HFFc6 (cell line): ENCODE measurements around the gene CCL22. TPM values are rescaled to one million over a fixed set of nuclear protein-coding genes. Genes with fewer than 3 reads are reported as not detected.

ENCODE experiments used
- DNase-seq: peaks from one replicate; pipeline ENCODE4 v3.0.0-alpha.2; 2018
- H3K27ac Mint-ChIP-seq: 2 replicates; pipeline ENCODE4 v1.8.0; 2020; ENCODE audit warnings: mild to moderate bottlenecking, mixed read lengths
- H3K27me3 Mint-ChIP-seq: 2 replicates; pipeline ENCODE4 v1.8.0; 2021; ENCODE audit warnings: mild to moderate bottlenecking, moderate library complexity, mixed read lengths; ENCODE audit not compliant: insufficient read depth
- H3K36me3 Mint-ChIP-seq: 2 replicates; pipeline ENCODE4 v1.8.0; 2021; ENCODE audit warnings: low read depth, mixed read lengths
- H3K4me1 Mint-ChIP-seq: 2 replicates; pipeline ENCODE4 v1.8.0; 2020; ENCODE audit warnings: low read depth, mixed read lengths
- H3K4me3 Mint-ChIP-seq: 2 replicates; pipeline ENCODE4 v1.8.0; 2020; ENCODE audit warnings: mild to moderate bottlenecking, moderate library complexity, mixed read lengths
- H3K9me3 Mint-ChIP-seq: 2 replicates; pipeline ENCODE4 v1.8.0; 2020; ENCODE audit warnings: mild to moderate bottlenecking, mixed read lengths
- CTCF ChIP-seq: fragments of 200-600 bp; sonication (generic); IDR thresholded peaks from 2 replicates; pipeline ENCODE4 v1.5.0; 2021; ENCODE audit warnings: antibody characterized with exemption, mild to moderate bottlenecking
- total RNA-seq, 6 experiments: library from RNA; stranded (reverse); fragmentation: NEBNext Ultra II Directional; extraction: Animal tissue kit (Norgen Biotek cat#: 25700); gene quantifications; 2 replicates in 1 of 6; 3 replicates in 5 of 6; pipeline ENCODE4 v1.2.3, GENCODE V29; 2021

Gene CCL22
- total RNA-seq, 6 experiments from 2014 or later = not detected

DNA sequence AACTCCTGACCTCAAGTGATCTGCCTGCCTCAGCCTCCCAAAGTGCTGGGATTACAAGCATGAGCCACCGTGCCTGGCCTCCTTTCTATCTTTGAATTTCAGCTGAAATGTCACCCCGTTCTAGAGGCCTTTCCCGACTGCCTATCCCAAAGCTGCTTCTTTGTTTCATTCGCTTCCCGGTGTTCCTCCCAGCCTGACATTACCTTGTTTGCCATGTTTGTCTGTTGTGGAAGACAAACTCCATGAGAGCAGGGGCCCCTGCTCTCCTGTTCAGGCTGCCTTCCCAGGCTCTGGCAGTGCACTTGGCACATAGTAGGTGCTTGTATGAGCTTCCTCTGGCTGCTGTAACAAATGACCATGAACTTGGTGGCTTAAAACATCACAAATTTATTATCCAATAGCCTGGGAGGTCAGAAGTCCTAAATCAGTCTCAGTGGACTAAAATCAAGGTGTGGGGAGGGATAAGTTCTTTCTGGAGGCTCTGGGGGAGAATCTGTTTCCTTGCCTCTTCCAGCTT, 2.6 kb upstream of the CCL22 start:
- Mint-ChIP-seq H3K27me3 (peaks cover 34% of the 10 kb centered on the region), H3K4me1 (no peaks in the 10 kb centered on the region), H3K4me3 (no peak overlapping the region), H3K27ac (no peak overlapping the region), H3K36me3 (no peaks in the 10 kb centered on the region), H3K9me3 (no peaks in the 10 kb centered on the region)
- no peak for TF ChIP-seq CTCF
- no peak for DNase-seq

- Mint-ChIP-seq H3K27me3 (peaks cover 37% of the 10 kb centered on the region), H3K4me1 (no peaks in the 10 kb centered on the region), H3K4me3 (no peak overlapping the region)
Measured at GRCh38 chr16:57356547-57356946, 2.0 kb upstream of the CCL22 start.

GRCh38 chr16:57357330-57358085, 1.1 kb upstream of the CCL22 start:
- peaks cover 42% of the 10 kb centered on the region for H3K27me3 Mint-ChIP-seq
- H3K27ac Mint-ChIP-seq = no peak overlapping the region
- TF ChIP-seq CTCF = no peak
- DNase-seq = no peak
- H3K36me3 Mint-ChIP-seq = no peaks in the 10 kb centered on the region
- H3K4me3 Mint-ChIP-seq = no peak overlapping the region
- H3K4me1 Mint-ChIP-seq = no peaks in the 10 kb centered on the region
- no peaks in the 10 kb centered on the region for H3K9me3 Mint-ChIP-seq

More at GRCh38 chr16:57356547-57356946, 2.0 kb upstream of the CCL22 start:
- no peak for TF ChIP-seq CTCF
- no peak for DNase-seq
- no peaks in the 10 kb centered on the region for H3K9me3 Mint-ChIP-seq
- H3K36me3 Mint-ChIP-seq = no peaks in the 10 kb centered on the region
- no peak overlapping the region for H3K27ac Mint-ChIP-seq

DNA sequence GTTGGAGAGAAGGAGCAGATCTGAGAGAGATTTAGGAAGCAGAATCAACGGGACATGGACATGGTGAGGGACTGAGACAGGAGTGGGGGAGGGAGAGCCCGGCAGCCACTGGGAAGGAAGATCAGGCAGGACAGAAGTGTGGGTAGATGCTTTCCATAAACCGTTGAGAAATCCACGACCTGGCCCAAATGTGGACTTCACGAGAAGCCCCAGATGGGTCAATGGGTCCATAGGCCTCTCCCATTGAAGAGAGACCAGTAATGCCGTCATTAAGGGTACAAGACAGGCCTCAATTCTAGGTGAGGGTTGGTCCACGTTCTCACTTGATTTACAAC, 530 bp upstream of the CCL22 start:
- DNase-seq = no peak
- Mint-ChIP-seq H3K4me3 (no peak overlapping the region), H3K4me1 (no peaks in the 10 kb centered on the region), H3K36me3 (no peaks in the 10 kb centered on the region), H3K27ac (no peak overlapping the region), H3K27me3 (peaks cover 46% of the 10 kb centered on the region), H3K9me3 (no peaks in the 10 kb centered on the region)
- no peak for TF ChIP-seq CTCF

DNA sequence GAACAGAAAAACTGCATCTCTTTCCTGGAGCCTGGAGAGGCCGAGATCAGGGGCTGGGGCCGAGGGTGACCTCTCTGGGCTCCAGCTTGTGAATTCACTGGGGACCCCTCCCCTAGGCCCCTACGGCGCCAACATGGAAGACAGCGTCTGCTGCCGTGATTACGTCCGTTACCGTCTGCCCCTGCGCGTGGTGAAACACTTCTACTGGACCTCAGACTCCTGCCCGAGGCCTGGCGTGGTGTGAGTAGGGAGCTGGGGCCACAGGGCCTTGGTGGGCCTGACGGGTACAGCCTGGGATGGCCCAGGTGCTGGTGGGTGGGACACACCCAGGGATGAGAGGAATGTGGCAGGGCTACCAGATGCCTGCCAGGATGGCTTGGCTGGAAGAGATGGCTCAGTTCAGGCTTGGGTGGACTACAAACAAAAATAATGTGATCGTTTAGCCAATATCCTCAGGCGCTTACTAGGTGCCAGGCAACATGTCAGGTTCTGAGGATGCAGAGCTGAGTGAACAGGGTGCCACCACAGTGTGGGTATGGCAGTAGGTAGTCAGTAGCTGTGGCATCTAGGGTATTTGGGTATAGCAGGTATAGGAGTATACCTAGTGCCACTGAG, 1.8 kb downstream of the CCL22 start:
- no peak overlapping the region for H3K27ac Mint-ChIP-seq
- H3K9me3 Mint-ChIP-seq = no peaks in the 10 kb centered on the region
- H3K27me3 Mint-ChIP-seq = peaks cover 59% of the 10 kb centered on the region
- H3K4me3 Mint-ChIP-seq = no peak overlapping the region
- DNase-seq = no peak
- H3K4me1 Mint-ChIP-seq = no peaks in the 10 kb centered on the region
- no peaks in the 10 kb centered on the region for H3K36me3 Mint-ChIP-seq
- no peak for TF ChIP-seq CTCF
